Activated gamma-delta T cell (primary cell): ENCODE results near the gene GPR160.
"Not testable (repeated sequence)": the region's sequence is repeated elsewhere in the genome, so short reads cannot be mapped to it uniquely, and the experiment has no call there.

Experiments used
- DNase-seq: peaks from one replicate; lab custom pipeline; 2025; lab: John Stamatoyannopoulos, UW

Gene GPR160

DNA sequence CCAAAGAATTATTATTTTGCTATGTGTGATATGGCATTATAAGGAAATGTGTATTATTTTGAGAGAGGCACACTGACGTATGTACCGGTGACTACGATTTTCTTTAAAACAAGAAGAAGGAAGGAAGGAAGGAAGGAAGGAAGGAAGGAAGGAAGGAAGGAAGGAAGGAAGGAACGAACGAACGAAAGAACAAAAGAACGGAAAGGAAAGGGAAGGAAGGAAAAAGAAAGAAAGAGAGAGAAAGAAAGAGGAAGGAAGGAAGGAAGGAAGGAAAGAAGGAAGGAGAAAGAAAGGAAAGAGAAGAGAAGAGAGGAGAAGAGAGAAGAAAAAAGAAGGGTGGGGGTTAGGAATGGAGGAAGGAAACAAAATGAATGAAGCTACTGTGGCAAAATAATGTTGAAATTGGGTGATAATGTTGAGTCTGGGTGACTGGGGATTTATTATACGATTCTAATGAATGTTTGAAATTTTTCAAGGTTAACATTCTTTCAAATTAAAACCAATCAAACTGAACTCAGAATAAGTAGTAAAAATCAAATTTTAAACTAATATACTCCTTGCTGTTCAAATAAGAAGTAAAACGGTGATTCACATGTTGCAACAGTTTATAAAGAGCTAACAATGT, 73.5 kb downstream of the GPR160 start:
- DNase-seq, result no peak

DNA sequence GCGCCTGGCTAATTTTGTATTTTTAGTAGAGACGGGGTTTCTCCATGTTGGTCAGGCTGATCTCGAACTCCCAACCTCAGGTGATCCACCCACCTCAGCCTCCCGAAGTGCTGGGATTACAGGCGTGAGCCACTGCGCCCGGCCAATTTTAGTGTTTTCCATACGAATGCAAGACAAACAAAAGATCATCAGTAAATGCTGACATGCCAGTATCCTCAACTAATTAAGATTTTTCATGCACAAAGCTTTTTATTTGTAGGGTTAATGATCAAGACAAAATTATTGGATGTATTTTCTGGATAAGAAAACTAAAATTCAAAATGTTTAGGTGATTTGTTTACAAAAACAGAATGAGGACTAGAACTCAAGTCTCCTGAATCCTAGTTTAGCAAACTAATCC, 76.4 kb downstream of the GPR160 start:
- not testable (repeated sequence) for DNase-seq

DNA sequence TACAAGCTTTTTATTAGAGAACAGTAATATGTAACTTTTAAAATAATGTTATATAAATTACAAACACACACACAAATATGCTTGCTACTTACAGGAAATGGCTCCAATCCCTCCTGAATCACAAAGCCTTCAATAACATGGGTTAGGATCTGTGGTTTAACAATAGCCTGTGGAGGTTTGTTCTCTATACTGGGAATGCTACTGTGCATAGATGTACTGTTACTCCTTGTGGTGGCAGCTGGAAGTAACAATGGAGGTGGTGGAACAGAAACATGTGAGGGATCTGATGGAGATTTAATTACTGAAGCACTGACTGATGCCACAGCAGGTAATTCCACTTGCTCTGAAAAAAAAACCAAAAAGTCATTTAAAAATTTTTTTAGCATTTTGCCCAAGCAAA, 79.3 kb downstream of the GPR160 start:
- DNase-seq, result no peak

DNA sequence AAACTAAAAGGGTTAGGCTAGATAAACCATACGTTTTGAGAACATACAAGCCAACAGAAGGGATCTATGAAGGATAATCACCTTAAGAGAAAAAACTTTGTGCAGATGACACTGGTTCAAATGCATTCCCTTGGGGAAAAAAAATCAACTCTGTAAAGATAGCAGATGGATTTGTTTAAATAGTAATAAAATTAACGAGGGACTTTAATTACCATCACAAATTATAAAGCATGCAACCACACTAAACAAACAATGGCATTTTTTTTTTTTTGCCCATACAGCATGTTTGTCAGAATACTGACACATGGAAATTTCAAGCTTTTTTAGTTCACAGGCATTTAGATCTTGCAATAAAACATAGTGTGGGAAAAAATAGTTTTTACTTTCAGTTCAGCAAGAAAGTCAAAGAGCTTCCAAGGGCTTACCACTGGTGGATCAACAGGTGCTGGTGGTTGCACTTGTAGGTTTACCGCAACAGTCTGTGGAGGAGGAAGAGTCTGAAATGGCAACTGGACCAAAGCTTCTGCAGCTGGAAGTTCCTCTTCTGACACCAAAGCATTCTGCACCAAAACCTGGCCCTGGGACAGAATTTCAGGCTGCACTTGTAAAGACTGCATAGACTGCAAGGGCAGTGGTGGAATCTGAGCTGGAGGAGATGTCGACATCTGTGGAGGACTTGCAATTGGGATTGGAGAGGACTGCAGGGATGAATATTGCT, 90.6 kb downstream of the GPR160 start:
- no peak for DNase-seq

DNA sequence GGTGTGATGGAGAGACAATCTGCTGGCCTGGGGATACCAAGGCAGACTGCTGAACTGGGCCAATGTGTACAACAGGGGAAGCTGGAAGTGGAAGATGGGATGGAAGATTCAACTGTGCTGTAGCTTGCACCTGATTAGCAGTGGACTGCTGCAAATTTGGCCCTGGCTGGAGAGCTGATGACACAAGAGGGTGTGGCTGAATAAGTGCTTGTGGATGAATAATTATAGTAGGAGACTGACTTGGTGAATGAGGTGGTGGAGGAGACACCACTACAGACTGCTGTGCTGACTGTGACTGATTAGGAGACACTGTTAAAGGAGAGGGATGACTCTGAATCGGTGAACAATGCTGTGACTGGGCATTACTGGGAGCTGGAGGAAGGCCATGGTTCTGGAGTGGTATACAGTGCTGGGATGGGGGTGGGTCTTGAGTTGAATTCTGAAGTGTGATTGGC, 91.2 kb downstream of the GPR160 start:
- DNase-seq, result no peak

DNA sequence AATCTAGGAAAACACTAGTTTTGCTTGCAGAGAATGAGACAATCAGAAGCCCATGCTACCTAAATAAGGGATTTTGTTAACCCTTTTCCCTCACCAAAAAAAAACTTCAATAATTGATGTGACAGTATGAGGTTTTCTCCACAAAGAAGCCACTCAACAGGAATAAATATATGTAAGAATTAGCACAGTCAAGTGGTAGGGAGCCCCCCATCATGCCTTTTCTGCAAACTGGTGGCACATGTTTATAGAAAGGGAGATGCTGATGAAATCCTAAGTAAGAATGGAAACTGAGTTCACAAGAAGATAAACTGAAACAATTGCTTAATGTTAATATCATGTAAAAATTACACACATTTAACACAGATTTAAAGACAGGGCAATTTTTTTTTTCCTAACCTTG, 92.7 kb downstream of the GPR160 start:
- no peak for DNase-seq

DNA sequence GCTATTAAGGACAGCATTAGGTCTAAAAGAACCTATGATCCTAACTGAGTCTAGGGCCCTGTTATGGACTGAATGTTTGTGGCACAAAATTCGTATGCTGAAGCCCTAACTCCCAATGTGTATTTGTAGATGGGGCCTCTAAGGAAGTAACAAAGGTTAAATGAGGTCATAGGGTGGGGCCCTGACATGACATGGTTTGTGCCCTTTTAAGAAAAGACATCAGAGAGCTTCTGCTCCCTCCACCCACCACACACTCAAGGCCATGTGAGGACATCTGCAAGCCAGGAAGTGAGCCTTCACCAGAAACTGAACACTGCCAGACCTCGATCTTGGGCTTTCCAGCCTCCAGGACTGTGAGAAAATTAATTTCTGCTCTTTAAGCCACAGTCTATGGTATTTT, 94.5 kb downstream of the GPR160 start:
- no peak for DNase-seq
